8988T (cell line): Measurements from ENCODE around the gene WWC1.
"Not testable (repeated sequence)": the region's sequence is repeated elsewhere in the genome, so short reads cannot be mapped to it uniquely, and the experiment has no call there.

ENCODE experiments used
- DNase-seq: peaks from one replicate; pipeline ENCODE4 v3.0.0; 2011

The WWC1 gene

GRCh38 chr5:168286863-168287262, 4.6 kb upstream of the WWC1 start:
- not testable (repeated sequence) for DNase-seq

DNA sequence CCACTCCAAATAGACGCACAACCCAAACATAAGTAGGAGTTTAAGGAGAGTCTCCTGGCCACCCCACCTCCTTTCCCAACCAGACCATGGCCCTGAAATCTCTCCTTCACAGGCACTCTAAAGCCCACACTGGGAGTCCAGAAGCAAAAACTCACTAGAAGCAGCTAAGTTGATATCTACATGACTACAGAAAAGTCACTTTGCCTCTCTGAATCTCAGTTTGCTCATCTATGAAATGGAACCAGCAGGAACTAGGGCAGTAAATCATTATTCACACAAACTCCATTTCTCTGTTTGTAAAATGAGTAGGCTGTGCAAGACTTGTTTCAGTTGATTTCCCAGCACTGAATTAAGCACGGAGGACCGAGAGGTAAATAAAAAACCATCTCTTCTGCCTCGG, 4.1 kb upstream of the WWC1 start:
- DNase-seq, result no peak

DNA sequence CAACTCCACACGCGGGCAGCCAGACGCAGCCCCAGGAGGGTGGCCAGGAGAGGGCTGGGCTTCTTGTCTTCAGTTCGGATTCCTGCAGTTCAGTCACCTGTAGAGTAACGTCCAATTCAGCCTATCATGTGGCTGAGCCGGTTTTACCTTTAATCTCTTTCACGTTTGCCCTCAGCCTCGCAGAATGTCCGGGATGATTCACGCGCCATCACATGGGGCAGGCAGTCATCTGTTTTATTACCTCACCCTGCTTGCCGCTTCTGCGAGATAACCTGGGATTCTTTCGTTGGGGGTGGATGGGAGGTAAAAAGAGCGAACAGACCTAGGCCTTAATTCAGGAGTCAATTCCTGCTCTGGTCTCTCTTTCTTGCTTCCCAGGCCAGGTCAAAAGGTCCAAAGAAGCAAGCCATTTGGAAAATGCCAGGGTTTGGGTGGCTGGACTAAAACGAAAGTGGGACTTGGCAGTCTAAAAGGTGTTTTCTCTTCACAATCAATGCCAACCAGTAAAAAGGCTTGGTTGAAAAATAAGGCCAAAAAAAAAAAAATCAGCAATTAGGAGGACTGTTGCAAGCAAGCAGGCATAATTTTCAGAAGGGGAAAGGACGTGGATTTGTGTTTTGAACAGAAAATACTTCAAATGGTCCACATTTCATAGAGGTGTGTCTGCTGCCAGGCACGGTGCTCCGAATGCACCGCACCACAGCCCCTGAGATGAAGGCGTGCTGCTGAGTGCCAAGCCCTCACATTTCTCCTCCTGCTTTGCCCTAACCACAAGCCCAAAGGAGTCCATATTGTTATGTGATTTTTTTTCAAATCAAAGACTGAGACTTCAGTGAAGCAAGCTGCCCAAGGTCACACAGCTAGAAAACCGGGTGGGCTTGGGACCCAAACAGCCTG, 2.8 kb upstream of the WWC1 start:
- DNase-seq, result no peak

- DNase-seq, result no peak
Measured at GRCh38 chr5:168290902-168291341, 523 bp upstream of the WWC1 start.

DNA sequence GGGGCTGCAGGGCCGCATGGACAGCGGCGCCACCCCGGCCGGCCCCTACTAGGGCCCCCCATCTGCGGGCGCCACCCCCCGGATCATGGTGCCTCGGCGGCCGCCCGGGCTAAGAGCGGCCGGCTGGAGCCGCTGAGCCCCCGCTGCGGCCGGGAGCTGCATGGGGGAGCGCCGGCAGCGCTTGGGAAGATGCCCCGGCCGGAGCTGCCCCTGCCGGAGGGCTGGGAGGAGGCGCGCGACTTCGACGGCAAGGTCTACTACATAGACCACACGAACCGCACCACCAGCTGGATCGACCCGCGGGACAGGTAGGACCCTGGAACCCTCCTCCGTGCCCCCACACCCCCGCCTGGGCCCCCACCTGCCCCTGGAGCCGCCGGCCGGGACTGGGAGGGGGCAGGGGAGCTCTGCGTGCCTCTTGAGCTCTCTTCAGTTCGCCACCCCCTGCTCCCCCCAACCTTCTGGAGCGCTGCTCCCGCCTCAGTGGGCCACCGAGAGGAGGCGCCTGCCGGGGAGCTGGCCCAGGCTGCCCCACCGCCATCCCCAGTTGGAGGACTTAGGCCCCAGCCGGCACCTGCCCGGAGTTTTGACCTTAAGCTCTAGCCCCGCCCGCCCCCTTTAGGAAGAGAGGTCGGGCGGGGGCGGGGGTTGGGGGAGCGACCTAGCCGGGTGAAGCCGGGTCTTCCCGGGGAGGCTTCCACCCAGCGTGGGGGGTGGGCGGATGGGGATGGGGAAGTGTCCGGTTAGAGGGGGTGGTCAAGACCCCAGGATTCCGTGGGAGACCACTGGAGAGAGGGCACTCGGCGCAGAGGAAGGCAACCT, 730 bp downstream of the WWC1 start:
- no peak for DNase-seq

- peak; percentile 69 for DNase-seq
Measured at GRCh38 chr5:168292786-168293696, 1.6 kb downstream of the WWC1 start.

GRCh38 chr5:168295574-168296201, 4.2 kb downstream of the WWC1 start:
- DNase-seq, result peak; percentile 83

- no peak for DNase-seq
Measured at GRCh38 chr5:168296682-168297081, 5.2 kb downstream of the WWC1 start.

DNA sequence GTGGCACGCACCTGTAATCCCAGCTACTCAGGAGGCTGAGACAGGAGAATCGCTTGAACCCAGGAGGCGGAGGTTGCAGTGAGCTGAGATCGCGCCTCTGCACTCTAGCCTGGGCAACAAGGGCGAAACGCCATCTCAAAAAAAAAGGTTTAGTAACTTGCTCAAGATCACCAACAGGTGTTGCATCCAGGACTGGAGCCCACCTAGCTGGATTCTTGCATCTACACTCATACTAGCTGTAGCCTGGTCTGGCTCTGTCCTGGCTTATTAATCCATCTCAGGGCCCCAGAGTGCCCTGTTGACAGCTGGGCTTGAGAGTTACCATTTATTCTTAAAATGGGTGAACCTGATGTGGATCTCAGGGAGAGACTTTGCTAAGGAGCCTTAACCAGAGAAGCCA, 7.5 kb downstream of the WWC1 start:
- no peak for DNase-seq

DNA sequence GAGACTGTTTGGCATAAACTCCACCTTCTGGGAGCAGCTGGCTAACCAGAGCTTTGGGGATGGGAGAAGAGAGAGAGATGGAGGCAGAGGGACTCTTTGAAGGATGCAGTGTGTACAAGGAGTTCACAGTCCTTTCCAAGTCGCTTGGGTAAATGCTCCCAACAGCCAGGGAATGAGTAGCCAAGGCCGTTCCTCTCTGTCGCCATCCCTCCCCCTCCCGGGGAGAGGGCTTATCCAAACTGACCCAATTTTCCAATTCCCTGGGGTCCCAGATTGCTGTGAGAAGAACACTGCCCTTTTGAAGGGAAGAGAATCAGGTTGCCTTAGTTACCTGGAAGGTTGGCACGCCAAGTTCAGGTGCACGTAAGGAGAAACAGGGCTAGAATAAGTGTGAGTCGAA, 7.9 kb downstream of the WWC1 start:
- no peak for DNase-seq

GRCh38 chr5:168300326-168301182, 9.1 kb downstream of the WWC1 start:
- DNase-seq, result no peak

DNA sequence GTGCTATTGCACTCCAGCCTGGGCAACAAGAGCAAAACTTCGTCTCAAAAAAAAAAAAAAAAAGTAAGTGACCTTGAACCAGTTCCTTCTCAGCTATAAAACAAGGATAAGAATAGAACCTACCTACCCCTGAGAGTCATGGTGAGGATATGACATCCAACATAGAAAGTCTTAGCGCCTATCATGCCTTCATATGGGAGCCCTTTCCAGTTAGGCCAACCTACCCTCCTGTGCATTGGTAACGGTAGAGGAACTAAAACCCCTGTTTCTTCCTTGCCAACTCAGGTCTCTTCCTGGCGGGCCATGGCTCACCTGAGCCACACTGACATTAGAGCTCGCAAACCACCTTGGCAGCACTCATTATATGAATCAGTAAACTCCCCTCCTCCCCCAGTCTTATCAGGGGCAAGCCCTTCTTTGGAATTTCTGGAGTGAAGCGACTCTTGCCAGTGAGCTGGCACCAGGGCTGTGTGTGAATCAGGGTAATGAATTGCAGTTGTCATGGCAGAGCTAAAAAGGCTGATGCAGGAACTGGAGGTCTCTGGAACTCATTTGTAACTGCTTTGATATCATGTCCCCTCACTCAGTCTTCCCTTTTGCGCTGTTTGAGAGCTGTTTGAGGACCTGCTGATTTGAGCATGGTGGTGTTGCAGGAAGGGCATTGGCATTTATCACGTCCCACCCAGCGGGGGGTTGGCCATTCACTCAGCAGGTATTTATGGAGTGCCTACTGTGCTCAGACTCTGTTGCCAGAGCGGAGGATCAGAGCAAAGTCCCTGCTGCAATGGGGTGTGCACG, 10.3 kb downstream of the WWC1 start:
- peak; percentile 66 for DNase-seq

- no peak for DNase-seq
Measured at GRCh38 chr5:168302785-168303184, 11.3 kb downstream of the WWC1 start.

DNA sequence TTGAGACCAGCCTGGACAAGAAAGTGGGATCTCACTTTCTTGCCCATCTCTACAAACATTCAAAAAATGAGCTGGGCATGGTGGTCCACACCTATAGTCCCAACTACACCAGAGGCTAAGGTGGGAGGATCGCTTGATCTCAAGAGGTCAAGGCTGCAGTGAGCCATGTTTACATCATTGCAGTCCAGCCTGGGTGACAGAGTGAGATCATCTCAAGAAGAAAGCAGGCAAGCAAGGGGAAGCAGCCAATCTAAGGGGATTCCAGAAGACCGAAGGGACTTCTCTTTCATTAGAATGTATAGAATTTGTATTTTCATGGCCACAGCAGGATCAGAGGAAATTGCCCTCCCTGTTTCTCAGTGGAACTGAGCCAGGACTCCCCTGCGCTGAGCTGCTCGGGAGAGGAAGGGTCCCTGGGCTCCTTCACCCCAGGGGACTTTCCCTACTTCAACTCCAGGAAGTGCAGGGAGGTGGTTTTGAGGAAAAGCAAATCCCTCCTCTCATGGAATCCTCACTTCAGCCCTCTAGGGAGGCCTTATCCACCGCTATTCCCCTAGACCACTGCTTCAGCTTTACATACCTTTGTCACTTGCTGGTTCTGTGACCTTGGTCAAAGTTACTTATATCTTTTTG, 12.1 kb downstream of the WWC1 start:
- no peak for DNase-seq

DNA sequence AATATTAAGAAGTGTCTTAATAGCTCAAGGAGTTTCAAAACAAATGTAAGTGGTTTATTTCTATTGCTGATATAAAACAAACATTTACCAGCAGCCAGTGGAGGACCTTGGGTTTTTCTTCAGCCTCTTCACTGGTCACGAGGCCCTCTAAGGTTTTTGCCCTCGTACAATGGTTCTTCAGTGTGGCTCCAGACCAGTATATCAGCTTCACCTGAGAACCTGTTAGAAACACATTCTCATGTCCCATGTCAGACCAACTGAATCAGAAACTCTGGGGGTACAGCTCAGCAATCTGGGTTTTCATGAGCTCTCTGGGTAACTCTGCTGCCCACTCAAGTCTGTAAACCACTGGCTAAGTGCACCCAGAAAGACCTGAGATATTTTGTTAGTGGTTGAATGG, 12.9 kb downstream of the WWC1 start:
- no peak for DNase-seq

DNA sequence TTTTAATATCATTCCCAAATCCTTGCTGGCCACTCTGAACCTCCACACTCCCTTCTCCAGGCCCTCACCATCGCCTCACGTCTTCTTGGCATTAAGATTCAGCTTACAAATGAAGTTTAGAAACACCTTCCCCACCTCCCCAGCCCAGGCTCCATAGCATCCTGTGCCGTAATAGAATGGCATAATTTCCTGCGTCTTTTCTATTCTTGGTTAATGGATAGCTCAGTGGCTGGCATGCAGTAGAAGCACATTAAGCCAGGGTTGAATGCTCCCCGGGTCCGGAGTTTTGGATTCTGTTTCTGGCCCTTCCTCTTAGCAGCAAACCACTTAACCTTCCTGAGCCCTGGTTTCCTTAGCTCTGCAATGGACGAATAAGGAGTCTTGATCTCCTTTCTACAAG, 13.8 kb downstream of the WWC1 start:
- no peak for DNase-seq

GRCh38 chr5:168307022-168307421, 15.6 kb downstream of the WWC1 start:
- no peak for DNase-seq

DNA sequence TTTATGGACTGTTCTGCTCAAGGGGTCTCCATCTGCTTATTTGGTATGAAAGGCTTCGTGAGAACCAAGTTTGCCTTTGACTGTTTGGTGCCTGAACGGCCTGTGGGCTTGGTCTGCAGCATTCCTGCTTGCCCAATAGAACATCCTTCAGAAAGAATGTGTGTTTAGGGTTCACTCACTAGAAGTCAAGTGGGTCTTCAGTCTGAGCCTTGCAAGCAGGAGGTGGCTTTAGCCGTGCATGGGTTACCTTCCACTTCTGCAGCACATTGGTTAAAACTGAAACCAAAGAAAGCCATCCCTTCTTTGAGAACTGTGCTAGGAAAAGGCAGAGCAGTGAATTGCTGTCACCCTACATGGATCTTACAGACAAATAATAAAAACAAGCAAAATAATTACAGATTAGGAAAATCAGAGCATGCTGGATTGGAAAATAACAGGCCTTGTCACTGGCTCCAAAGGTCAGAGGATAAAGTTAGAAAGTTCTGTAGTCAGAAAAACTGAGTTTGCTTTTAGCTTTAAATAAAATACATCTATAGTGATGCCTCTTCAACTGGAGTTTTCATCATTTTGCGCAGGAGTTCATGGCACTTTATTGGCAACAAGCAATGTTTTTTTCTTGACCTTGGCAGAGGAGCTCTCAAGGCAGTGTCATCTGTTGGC, 16.6 kb downstream of the WWC1 start:
- no peak for DNase-seq

DNA sequence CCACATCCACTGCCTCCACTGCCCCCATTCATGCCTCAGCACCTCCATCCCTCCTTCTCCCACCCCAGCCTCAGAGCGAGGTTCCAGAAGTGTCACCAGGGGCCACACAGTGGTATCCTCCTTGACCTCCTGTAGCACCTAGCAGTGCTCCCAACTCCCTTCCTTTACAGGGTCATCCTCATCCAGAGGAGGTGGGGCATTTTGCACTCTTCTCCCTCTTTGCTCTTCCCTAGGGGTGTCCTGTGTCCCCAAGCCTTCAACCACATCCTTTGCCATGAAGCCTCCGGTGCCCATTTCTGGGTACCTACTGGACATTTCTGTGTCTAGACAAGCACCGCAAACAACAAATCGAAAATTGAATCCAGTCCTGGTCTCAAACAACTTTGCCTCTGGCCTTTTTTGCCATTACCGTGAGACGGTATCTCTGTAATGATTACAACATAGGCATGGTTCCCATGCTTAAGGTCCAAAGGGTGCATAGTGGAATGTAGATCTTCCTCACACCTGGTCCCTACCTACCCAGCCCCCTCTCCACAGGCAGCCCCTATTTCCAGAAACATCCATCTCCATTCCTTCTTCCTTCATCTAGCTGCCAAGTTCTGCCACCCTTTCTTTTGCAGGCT, 17.6 kb downstream of the WWC1 start:
- no peak for DNase-seq
